EL (cell line): ENCODE measurements around the gene ATP11A.

Experiments
- DNase-seq: peaks from one replicate; pipeline ENCODE4 v3.0.0-alpha.2; 2016

The ATP11A gene

GRCh38 chr13:112689303-112690245 is at the start of gene ATP11A:
Gene ATP11A (plus strand): TSS chr13:112690038. CDS start chr13:112690417, 379 bp downstream.
- DNase-seq = peak; percentile 88

DNA sequence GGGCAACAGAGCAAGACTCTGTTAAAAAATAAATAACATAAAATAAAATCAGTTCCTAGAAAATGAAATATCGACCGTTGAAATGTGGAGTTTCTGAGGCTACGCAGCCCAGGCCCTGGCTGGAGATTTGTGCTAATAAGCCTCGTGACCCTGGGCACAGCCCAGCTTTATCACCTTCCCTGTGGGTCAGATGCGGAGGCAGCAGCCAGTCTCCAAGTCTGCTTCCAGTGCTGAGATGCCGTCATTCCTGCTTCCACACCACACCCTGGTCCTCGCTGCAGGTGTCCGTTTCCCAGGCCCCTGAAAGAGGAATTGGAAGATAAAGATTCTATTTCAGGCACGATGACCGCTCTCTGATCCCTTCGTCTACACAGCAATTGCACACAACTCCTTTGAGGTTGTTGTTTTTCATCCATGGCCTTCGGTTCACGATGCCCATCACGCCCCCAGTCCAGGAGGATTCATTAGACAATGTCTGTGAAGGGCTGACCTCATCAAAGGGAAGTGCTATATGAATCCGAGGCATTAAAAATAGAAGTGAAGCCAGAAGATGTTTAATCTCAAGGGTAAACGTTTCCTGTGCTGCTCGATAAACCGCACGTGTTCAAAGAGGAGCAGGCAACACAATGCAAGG is 48.3 kb upstream of the ATP11A start:
- no peak for DNase-seq

- no peak for DNase-seq
Measured at GRCh38 chr13:112642090-112642460, 47.8 kb upstream of the ATP11A start.

GRCh38 chr13:112643759-112644459 is 45.9 kb upstream of the ATP11A start:
- no peak for DNase-seq

GRCh38 chr13:112645327-112645914 is 44.4 kb upstream of the ATP11A start:
- no peak for DNase-seq

- no peak for DNase-seq
Measured at GRCh38 chr13:112647256-112647655, 42.6 kb upstream of the ATP11A start.

DNA sequence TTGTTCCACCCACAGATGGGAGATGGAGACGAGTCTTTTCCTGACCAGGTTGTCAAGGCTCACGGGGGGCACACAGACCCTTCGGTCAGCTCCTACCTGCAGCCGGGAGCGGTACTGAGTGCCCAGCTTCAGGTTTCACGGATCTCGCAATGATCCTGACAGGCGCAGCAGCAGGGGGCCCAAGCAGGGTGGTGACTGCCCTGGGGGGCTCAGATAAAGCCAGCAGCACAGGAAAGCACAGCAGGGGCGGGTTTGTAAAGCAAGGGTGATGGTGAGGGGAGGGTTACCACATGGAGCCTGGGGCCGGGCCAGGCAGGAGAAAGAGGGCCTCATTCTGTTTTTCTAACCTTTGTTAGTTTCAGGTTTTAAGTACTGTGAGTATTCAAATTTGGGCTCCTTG is 41.7 kb upstream of the ATP11A start:
- no peak for DNase-seq

DNA sequence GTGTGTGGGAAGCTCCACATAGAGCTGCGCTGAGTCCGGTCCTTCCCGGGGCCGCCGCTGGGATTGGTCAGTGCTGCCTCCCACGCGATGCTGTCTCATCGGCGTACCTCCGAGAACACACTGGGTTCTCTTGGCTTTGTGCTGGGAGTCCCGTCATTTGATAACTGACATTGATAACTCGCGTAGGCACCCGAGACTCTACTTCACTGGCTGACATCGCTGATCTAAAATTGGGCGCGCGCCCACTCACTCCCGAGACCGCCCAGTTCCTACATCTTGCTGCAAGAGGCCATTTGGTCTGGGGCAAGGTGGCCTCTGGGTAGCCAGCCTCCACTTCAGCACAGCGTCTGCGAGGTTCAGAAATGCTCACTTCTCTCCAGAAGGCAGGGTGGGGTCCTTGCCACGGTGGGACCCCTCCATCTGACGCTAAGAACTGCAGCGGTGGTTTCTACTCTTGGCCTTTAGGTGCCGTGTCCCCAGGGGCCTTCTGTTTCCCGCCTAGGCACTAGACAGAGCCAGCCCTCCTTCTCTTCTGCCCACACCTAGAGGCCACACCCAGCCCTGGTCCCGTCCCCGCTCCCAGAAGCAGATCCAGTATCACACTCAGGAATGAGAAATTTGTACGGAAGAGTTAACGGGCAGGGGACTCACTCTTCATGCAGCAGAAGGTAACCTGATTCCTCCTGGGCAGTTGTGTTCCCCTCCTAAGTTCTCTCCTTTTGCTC is 40.7 kb upstream of the ATP11A start:
- no peak for DNase-seq

DNA sequence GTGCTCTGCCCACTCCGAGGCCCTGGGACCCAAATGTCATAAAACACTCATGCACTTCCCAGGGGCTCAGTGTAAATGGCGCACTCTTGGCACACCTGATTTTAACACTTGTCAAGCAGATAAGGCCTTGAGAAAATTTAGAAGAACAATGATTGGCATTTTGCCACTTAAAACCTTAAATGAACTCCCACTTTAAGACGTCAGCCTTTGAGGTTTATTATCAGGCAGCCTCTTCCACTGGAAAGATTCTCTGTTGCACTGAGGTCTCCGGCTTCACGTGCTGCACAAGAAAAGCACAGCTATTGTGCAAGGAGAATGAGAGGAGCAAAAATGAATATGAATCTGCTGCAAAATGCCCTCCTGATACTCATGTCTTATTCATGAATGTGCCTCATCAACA is 38.5 kb upstream of the ATP11A start:
- DNase-seq = no peak

- no peak for DNase-seq
Measured at GRCh38 chr13:112651750-112652511, 37.9 kb upstream of the ATP11A start.

- peak; percentile 14 for DNase-seq
Measured at GRCh38 chr13:112652512-112653070, 37.2 kb upstream of the ATP11A start.

DNA sequence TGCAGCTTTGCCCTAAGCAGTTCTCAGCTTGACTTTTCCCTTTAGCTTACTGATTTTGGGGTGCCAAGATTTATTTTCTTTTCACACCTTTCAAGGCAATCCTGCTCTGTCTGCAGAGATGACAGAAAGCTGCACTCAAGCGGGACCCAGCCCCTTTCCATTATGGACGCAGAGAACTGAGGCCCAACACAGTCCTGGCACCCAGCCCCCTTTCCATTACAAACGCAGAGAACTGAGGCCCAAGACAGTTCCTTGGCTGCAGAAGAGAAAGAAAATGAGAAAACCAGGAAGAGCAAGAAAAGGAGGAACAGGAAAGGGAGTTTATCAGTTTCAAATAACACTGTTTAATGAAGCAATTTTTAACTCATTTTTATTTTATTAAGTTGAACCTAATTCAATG is 36.8 kb upstream of the ATP11A start:
- DNase-seq = no peak

DNA sequence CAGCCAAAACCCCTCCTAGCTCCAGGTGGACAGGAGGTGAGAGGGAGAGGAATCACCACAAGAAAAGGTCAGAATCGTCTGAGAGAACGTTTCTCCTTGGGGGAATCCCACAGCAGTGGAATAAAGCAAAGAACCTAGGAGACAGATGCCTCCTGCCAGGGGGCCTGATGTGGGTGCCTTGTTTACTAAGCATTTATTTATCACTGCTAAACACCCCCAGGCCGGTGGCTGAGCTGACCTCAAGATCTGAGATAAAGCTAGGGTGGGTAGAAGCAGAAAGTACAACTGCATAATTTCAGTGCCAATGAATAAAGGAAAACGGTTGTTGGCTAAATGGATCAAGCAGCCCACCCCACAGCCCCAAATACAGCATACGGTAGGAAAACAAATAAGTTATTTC is 33.9 kb upstream of the ATP11A start:
- no peak for DNase-seq

GRCh38 chr13:112657850-112658445 is 31.9 kb upstream of the ATP11A start:
- DNase-seq = peak; percentile 87

DNA sequence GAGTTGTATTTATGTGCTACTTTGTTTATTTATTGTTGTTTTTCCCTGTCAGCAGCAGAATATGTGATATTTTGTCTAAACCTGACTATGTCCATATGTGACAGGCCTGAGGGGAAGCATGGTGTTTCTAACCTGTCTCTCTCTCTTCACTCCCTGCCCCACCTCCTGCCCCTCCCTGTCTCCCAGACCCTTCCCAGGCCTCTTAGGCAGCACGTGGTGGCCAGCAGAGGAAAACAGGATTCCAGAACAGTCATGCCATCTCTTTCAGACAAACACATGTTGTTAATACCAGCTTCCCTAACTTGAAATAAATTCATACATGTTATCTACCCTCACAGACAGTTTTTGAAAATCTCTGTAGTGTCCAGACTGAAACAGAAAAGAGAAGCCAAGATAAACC is 31.0 kb upstream of the ATP11A start:
- DNase-seq = peak; percentile 22

DNA sequence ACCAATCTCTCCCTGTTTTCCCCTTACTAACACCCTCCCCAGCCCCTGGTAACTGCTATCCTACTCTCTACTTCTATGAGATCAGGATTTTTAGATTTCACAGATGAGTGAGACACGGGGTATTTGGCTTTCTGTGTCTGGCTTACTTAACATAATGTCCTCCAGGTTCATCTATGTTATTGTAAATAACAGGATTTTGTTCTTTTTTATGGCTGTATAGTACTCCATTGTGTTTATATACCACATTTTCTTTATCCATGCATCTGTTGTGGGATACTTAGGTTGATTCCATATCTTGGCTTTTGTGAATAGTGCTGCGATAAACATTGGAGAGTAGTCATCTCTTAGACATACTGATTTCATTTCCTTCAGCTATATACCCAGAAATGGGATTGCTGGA is 28.5 kb upstream of the ATP11A start:
- no peak for DNase-seq

- DNase-seq = peak; percentile 36
Measured at GRCh38 chr13:112664501-112665203, 25.2 kb upstream of the ATP11A start.

- DNase-seq = no peak
Measured at GRCh38 chr13:112668924-112669323, 20.9 kb upstream of the ATP11A start.

DNA sequence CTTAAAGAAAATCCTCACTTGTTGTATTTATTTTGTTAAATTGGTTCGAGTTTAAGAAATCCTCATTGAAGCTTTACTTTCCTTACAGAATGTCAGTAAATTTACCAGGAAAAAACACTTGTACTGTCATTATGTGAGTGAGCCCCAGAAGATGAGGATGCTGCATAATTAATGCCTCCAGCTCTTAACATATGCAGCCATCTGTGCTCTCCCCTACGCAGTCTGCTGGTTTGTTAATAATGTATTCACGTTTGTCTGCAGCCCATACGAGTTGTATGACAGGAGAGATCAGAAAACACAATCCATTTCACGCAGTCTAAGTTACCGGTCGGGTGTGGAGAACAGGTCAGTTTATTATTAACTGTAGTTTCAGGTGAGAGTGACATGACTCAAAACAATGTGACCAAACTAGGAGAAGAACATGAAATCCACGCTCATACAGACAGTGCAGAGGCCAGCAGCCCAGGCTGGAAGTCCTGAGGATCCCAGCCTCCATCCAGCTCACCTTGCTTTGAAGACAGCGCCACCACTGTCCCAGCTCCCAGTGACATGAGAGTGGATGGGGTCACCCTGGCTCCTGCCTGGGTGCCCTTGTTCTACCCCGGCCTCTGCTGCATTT is 19.8 kb upstream of the ATP11A start:
- DNase-seq = no peak

DNA sequence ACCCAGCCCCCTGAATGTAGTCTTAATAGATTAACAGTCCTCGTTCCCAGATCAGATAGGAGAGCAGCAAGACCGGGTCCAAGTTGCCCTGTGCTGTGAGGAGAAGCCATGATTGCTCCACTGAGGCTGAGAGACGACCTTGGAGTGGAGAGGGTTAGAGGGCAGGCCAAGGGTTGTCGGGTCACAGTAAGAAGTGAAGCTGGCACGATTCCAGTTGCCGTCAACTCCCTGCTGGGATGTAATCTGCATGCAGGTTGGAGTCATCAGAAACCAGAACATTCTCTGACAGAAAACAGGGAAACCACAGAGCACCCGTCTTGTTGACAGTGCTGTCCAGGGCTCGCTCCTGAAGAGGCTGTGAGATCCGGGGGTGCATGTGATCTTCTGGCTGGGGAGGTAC is 19.0 kb upstream of the ATP11A start:
- no peak for DNase-seq
